K562 (cell line): ENCODE results near the gene CHRDL2. TPM values are rescaled to one million over a fixed set of nuclear protein-coding genes. Genes with fewer than 3 reads are reported as not detected.
"Not testable (repeated sequence)": the region's sequence is repeated elsewhere in the genome, so short reads cannot be mapped to it uniquely, and the experiment has no call there.

Experiments used
- ATAC-seq: fragments of 200-7000 bp; cut with Tn5 transposase; 3 replicates; pipeline ENCODE4 v1.9.1; 2020; ENCODE audit warnings: moderate library complexity
- BruUV-seq: library from RNA; stranded (reverse); fragments of 400-500 nt; replicated peaks from 2 replicates; lab custom pipeline; 2021; lab: Mats Ljungman, UMichigan
- CTCF ChIA-PET: fragments of 300-600 bp; formaldehyde crosslinking; extraction: SDS; loops from one replicate; lab custom pipeline; 2021; ENCODE audit warnings: low intra/inter-chr PET ratio; lab: Yijun Ruan, JAX
- POLR2A ChIA-PET: fragments of 300-600, 350-650 bp; sonication (Branson Sonifier 250); formaldehyde crosslinking; extraction: SDS; loops from one replicate; lab custom pipeline; 2021; ENCODE audit warnings: antibody characterized with exemption, inconsistent platforms; lab: Yijun Ruan, JAX
- DNase-seq, 4 experiments: peaks; one replicate each; pipeline versions ENCODE4 v3.0.0 to v3.0.0-alpha.2; 2011 to 2018; ENCODE audit warnings: low spot score in 3 of 4, mixed read lengths in 3 of 4; ENCODE audit errors: extremely low read depth in 1 of 4
- FAIRE-seq: peaks from 2 replicates; lab custom pipeline; 2011; peaks lifted over from hg19 to GRCh38; lab: Jason Lieb, UNC
- H2AFZ ChIP-seq: 2 replicates; pipeline ENCODE4 v1.6.0; 2011; ENCODE audit warnings: low read depth, low read length, control low read depth, inconsistent platforms
- H3K27ac ChIP-seq: fragments of 200-600 bp; 3 replicates; pipeline ENCODE4 v1.8.0; 2011; ENCODE audit warnings: low read depth, mild to moderate bottlenecking, control low read depth, inconsistent platforms, low read length, moderate library complexity, mixed read lengths; ENCODE audit errors: extremely low read depth
- H3K27me3 ChIP-seq, 2 experiments: fragments of 300-600 bp in 1 of 2; 2 replicates in 1 of 2; 3 replicates in 1 of 2; pipeline versions ENCODE4 v1.6.0 to v1.8.0; 2011; ENCODE audit warnings: inconsistent platforms in 2 of 2, low read length in 2 of 2, mild to moderate bottlenecking in 1 of 2, mixed read lengths in 1 of 2, moderate library complexity in 1 of 2; ENCODE audit not compliant: control insufficient read depth in 2 of 2, insufficient read depth in 2 of 2
- H3K36me3 ChIP-seq: fragments of 300-600 bp; 3 replicates; pipeline ENCODE4 v1.8.0; 2011; ENCODE audit warnings: mild to moderate bottlenecking, low read length, inconsistent platforms; ENCODE audit not compliant: control insufficient read depth, insufficient read depth
- H3K4me1 ChIP-seq, 2 experiments: fragments of 200-600 bp in 1 of 2; replicated peaks in 1 of 2; 2 replicates in 1 of 2; 3 replicates in 1 of 2; pipeline versions ENCODE4 v1.5.1 to v1.8.0; 2011; ENCODE audit warnings: inconsistent platforms in 2 of 2, low read length in 2 of 2, mild to moderate bottlenecking in 1 of 2, mixed read lengths in 1 of 2, moderate library complexity in 1 of 2; ENCODE audit not compliant: control insufficient read depth in 2 of 2, insufficient read depth in 2 of 2
- H3K4me2 ChIP-seq: 2 replicates; pipeline ENCODE4 v1.6.1; 2011; ENCODE audit warnings: low read length, control low read depth, inconsistent platforms, mixed read lengths; ENCODE audit not compliant: insufficient read depth
- H3K4me3 ChIP-seq: fragments of 200-600 bp; sonication (generic), shearing (Covaris generic); 2 replicates; pipeline ENCODE4 v1.5.1; 2016; ENCODE audit warnings: control low read depth, inconsistent platforms
- H3K79me2 ChIP-seq: fragments of 200-600 bp; 3 replicates; pipeline ENCODE4 v1.8.0; 2011; ENCODE audit warnings: low read length, inconsistent platforms; ENCODE audit not compliant: control insufficient read depth, insufficient read depth
- H3K9ac ChIP-seq, 2 experiments: 2 replicates each; pipeline versions ENCODE4 v1.6.0 to v1.6.1; 2011; ENCODE audit warnings: low read depth in 2 of 2, low read length in 2 of 2, control low read depth in 1 of 2, inconsistent platforms in 1 of 2, mild to moderate bottlenecking in 1 of 2, mixed read lengths in 1 of 2; ENCODE audit not compliant: insufficient read depth in 1 of 2
- H3K9me1 ChIP-seq: one replicate; pipeline ENCODE4 v1.6.0; 2011; ENCODE audit warnings: inconsistent platforms, mild to moderate bottlenecking, low read length, moderate library complexity; ENCODE audit not compliant: control insufficient read depth, insufficient read depth
- H3K9me3 ChIP-seq: replicated peaks from 2 replicates; pipeline ENCODE4 v1.5.1; 2011; ENCODE audit warnings: low read depth, low read length, inconsistent platforms; ENCODE audit not compliant: control insufficient read depth, insufficient read depth
- H4K20me1 ChIP-seq: replicated peaks from 2 replicates; pipeline ENCODE4 v1.6.1; 2011; ENCODE audit warnings: low read length, inconsistent platforms, mixed read lengths; ENCODE audit not compliant: control insufficient read depth, insufficient read depth
- GABPA ChIP-seq: fragments of 200-800 bp; sonication (Bioruptor generic); conservative IDR thresholded peaks from 2 replicates; pipeline ENCODE4 v1.6.1; 2016; ENCODE audit warnings: low read depth, missing genetic modification characterization, missing compliant biosample characterization
- ZFP36 ChIP-seq: fragments of 150-350 bp; IDR thresholded peaks from 2 replicates; pipeline ENCODE4 v1.6.1; 2018; ENCODE audit warnings: low read length, low read depth; ENCODE audit not compliant: partially characterized antibody
- WGBS: fragments of 100-300 bp; shearing (Covaris generic); methylation state at CpG from one replicate; pipeline ENCODE4 v1.1.6; 2016; ENCODE audit warnings: low coverage, mixed read lengths; ENCODE audit not compliant: insufficient coverage; ENCODE audit errors: missing lambda C conversion rate; 5-methylcytosine and 5-hydroxymethylcytosine counted together
- in situ Hi-C: fragments of 300-500 bp; cut with MboI; formaldehyde crosslinking; loops from 4 replicates; pipeline ENCODE4 v1.15.0; 2018; ENCODE audit warnings: inconsistent platforms, mixed read lengths
- intact Hi-C: fragments of 100-400 bp; cut with micrococcal nuclease; formaldehyde crosslinking; loops from 2 replicates; pipeline ENCODE4 v1.14.2; 2022
- polyA plus RNA-seq, 8 experiments: library from polyadenylated mRNA; depleted of rRNA in 4 of 8; stranded (reverse) in 5 of 8; unstranded in 3 of 8; fragments of >200 nt; fragmentation: Nextera tagmentation in 2 of 8; fragmentation: Illumina TruSeq in 1 of 8; extraction: Ambion mirVana in 2 of 8; extraction: Trizol in 1 of 8; gene quantifications; 2 replicates each; pipeline versions ENCODE4 v1.2.1 to v1.2.3, GENCODE V29; 2011 to 2014; ENCODE audit warnings: inconsistent platforms in 1 of 8, missing spikeins in 1 of 8
- total RNA-seq, 7 experiments: library from RNA; depleted of rRNA in 6 of 7; stranded (reverse); fragments of >200 nt in 6 of 7; fragmentation: Illumina TruSeq in 2 of 7; extraction: Trizol in 2 of 7; gene quantifications; 2 replicates each; pipeline versions ENCODE4 v1.2.1 to v1.2.3, GENCODE V29; 2011 to 2021; ENCODE audit warnings: low replicate concordance in 1 of 7
- TF ChIP-seq, protein P1 (sequence below): fragments of 450-650 bp; formaldehyde crosslinking; IDR thresholded peaks from 2 replicates; pipeline ENCODE4 v1.4.0; 2020; ENCODE audit warnings: mild to moderate bottlenecking, mixed read lengths

CHRDL2 gene
- total and polyA plus RNA-seq, 9 of the 15 experiments (the other 6 are each of a cell fraction or from before 2014, with no cell fraction given): not detected

DNA sequence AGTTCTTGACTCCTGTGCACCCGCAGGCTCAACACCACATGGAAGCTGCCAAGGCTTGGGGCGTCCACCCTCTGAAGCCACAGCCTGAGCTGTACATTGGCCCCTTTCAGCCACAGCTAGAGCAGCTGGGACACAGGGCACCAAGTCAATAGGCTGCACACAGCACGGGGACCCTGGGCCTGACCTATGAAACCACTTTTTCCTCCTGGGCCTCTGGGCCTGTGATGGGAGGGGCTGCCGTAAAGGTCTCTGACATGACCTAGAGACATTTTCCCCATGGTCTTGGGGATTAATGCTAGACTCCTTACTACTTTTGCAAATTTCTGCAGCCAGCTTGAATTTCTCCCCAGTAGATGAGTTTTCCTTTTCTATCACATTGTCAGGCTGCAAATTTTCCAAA is 72.1 kb downstream of the CHRDL2 start:
- H3K79me2 ChIP-seq, H3K36me3 ChIP-seq, in situ Hi-C loops, H3K4me3 ChIP-seq, DNase-seq, H3K9ac ChIP-seq, CTCF ChIA-PET, H3K27ac ChIP-seq, H2AFZ ChIP-seq, H3K9me1 ChIP-seq, H3K27me3 ChIP-seq, BruUV-seq, ATAC-seq, FAIRE-seq, H3K9me3 ChIP-seq, POLR2A ChIA-PET, H4K20me1 ChIP-seq, H3K4me2 ChIP-seq, intact Hi-C loops, H3K4me1 ChIP-seq: not testable (repeated sequence)
- WGBS: 74% methylated on average over 2 of the region's 4 CpGs
- TF ChIP-seq ZFP36: peak; percentile 45

DNA sequence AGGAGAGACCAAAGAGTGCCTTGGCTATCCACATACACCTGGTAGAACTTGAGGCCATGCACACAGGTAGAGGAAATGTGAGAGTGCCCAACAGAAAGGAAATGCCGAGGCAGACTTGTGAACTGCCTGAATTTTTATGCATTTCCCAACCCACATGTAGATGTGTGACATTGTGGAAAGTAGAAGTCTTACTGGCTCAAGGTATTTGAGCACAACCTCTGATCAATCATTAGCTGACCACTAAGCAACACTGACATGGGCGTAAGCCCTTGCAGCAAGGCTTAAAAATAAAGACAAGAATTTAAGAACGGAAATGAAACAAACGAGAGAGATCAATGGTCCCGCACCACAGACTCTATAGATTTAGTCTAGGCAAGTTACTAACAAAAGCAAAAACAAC is 76.2 kb downstream of the CHRDL2 start:
- ATAC-seq (no peak), FAIRE-seq (no peak), DNase-seq (no peak)
- Histone ChIP-seq H3K4me1 (peaks cover 0 to 3% of the 10 kb centered on the region in 2 experiments; a peak in 1 of 5 replicates), H3K4me2 (no peak overlapping the region), H3K9me3 (0 out of 2 replicates have a peak, but pooled peaks cover 2% of the 10 kb centered on the region), H3K4me3 (no peak overlapping the region), H3K27ac (no peak overlapping the region), H3K79me2 (no peaks in the 10 kb centered on the region), H3K36me3 (no peaks in the 10 kb centered on the region; the same call in 2 of the 3 replicates), H3K27me3 (no peaks in the 10 kb centered on the region), H3K9ac (no peak overlapping the region), H4K20me1 (no peaks in the 10 kb centered on the region), H3K9me1 (no peaks in the 10 kb centered on the region), H2AFZ (no peak overlapping the region)
- WGBS: 80% methylated on average over 5 of the region's 5 CpGs
- ChIA-PET POLR2A (no interaction called here), CTCF (interaction anchor here (0.7 kb wide), 1 partner anchor 413 kb away, joined by 6 read pairs; no protein-coding TSS in a partner anchor)
- intact Hi-C loops: no loop called here
- in situ Hi-C loops: no loop called here
- BruUV-seq: no TSS peak
- no peak for TF ChIP-seq GABPA (tag)
- TF ChIP-seq, protein P1, sequence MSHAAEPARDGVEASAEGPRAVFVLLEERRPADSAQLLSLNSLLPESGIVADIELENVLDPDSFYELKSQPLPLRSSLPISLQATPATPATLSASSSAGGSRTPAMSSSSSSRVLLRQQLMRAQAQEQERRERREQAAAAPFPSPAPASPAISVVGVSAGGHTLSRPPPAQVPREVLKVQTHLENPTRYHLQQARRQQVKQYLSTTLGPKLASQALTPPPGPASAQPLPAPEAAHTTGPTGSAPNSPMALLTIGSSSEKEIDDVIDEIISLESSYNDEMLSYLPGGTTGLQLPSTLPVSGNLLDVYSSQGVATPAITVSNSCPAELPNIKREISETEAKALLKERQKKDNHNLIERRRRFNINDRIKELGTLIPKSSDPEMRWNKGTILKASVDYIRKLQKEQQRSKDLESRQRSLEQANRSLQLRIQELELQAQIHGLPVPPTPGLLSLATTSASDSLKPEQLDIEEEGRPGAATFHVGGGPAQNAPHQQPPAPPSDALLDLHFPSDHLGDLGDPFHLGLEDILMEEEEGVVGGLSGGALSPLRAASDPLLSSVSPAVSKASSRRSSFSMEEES (CRISPR knock-in tag): no peak
